Transverse colon (tissue), 3 donors: ENCODE data around the gene GOSR2.

ENCODE experiments used
- EP300 ChIP-seq: sonication (generic); formaldehyde crosslinking; IDR thresholded peaks from one replicate; pipeline ENCODE4 v1.6.1; 2017; ENCODE audit warnings: antibody characterized with exemption, low read depth
- POLR2A ChIP-seq: fragments of 450-650 bp; IDR thresholded peaks from one replicate; pipeline ENCODE4 v1.6.1; 2016; ENCODE audit warnings: antibody characterized with exemption, mild to moderate bottlenecking, moderate library complexity
- TF ChIP-seq, protein P1 (sequence below), 5 experiments: fragments of 200-600 bp in 3 of 5; fragments of 450-650 bp in 2 of 5; sonication (generic) in 3 of 5; IDR thresholded peaks; 1 replicate in 2 of 5; 2 replicates in 3 of 5; pipeline ENCODE4 v1.5.1; 2016 to 2017; ENCODE audit warnings: antibody characterized with exemption in 5 of 5, inconsistent platforms in 3 of 5, mild to moderate bottlenecking in 2 of 5, moderate library complexity in 1 of 5

DNA sequence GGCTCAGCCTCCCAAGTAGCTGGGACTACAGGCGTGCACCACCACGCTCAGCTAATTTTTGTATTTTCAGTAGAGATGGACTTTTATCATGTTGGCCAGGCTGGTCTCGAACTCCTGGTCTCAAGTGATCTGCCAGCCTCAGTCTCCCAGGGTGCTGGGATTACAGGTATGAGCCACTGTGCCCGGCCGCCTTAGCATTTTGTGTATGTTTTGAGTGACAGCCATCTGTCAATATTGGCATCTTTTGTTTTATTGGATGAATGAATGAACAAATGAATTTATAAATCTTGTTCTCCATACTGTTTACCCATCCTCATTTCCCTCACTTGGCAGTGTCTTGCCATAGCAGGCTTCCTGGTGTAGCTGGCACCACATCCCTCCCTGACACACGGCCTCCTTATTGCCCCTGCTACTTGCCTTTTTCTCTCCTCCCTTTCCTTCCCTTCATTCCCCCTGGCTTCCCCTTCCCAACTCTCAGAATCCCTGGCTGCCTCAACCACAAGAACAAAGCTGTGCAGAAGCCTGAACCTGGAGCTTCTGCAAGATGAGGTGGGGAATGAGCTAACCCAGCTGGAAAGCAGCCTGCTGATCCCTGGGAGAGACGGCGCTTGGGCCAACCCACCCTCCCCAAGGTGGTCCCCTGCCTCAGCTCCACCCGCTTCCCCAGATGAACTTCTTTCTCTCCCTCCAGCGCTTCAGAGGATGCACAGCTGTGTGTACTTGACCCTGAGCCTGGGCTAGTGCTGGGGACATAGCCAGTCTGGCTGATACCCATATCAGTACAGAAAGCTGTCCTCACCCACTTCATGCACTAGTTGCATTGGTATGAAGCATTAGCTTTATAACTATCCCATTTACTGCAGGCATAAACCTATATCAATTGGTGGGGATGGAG lies 37.3 kb upstream of the GOSR2 start:
- TF ChIP-seq, protein P1, sequence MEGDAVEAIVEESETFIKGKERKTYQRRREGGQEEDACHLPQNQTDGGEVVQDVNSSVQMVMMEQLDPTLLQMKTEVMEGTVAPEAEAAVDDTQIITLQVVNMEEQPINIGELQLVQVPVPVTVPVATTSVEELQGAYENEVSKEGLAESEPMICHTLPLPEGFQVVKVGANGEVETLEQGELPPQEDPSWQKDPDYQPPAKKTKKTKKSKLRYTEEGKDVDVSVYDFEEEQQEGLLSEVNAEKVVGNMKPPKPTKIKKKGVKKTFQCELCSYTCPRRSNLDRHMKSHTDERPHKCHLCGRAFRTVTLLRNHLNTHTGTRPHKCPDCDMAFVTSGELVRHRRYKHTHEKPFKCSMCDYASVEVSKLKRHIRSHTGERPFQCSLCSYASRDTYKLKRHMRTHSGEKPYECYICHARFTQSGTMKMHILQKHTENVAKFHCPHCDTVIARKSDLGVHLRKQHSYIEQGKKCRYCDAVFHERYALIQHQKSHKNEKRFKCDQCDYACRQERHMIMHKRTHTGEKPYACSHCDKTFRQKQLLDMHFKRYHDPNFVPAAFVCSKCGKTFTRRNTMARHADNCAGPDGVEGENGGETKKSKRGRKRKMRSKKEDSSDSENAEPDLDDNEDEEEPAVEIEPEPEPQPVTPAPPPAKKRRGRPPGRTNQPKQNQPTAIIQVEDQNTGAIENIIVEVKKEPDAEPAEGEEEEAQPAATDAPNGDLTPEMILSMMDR (IDR thresholded peaks at IDR 0.05): no peak
- TF ChIP-seq POLR2A (no peak), EP300 (no peak)
